GM21717 (cell line): ENCODE data around the gene HLA-DMA.
A peak's percentile ranks its signal among the peaks of the same experiment; 100 is the strongest.

Experiments
- ATAC-seq: cut with Tn5 transposase; IDR thresholded peaks from one replicate; pipeline ENCODE4 v1.9.1; 2021; ENCODE audit warnings: mild to moderate bottlenecking, moderate library complexity; ENCODE audit not compliant: unreplicated experiment

Gene HLA-DMA

GRCh38 chr6:32952817-32953739 is at the start of gene HLA-DMA:
HLA-DMA (minus strand) TSS chr6:32953097; CDS start chr6:32953036, 61 bp downstream.
- ATAC-seq: peak; percentile 80

- ATAC-seq: no peak
Observed at GRCh38 chr6:33001685-33002084, 48.8 kb upstream of the HLA-DMA start.

GRCh38 chr6:33000055-33000454 is 47.2 kb upstream of the HLA-DMA start:
- no peak for ATAC-seq

GRCh38 chr6:32995448-32995847 is 42.6 kb upstream of the HLA-DMA start:
- ATAC-seq: no peak

- no peak for ATAC-seq
Observed at GRCh38 chr6:32993363-32993973, 40.6 kb upstream of the HLA-DMA start.

GRCh38 chr6:32991972-32992371 is 39.1 kb upstream of the HLA-DMA start:
- no peak for ATAC-seq

GRCh38 chr6:32989368-32989767 is 36.5 kb upstream of the HLA-DMA start:
- ATAC-seq: no peak

GRCh38 chr6:32984622-32985389 is 31.9 kb upstream of the HLA-DMA start:
- ATAC-seq: no peak

- no peak for ATAC-seq
Observed at GRCh38 chr6:32983964-32984621, 31.2 kb upstream of the HLA-DMA start.

GRCh38 chr6:32983493-32983848 is 30.6 kb upstream of the HLA-DMA start:
- no peak for ATAC-seq

- no peak for ATAC-seq
Observed at GRCh38 chr6:32982702-32983492, 30.0 kb upstream of the HLA-DMA start.

- ATAC-seq: no peak
Observed at GRCh38 chr6:32982084-32982701, 29.3 kb upstream of the HLA-DMA start.

- no peak for ATAC-seq
Observed at GRCh38 chr6:32980488-32981038, 27.7 kb upstream of the HLA-DMA start.

GRCh38 chr6:32979720-32980487 is 27.0 kb upstream of the HLA-DMA start:
- ATAC-seq: no peak

- no peak for ATAC-seq
Observed at GRCh38 chr6:32977953-32978324, 25.0 kb upstream of the HLA-DMA start.

GRCh38 chr6:32977272-32977952 is 24.5 kb upstream of the HLA-DMA start:
- ATAC-seq: no peak

GRCh38 chr6:32976334-32977069 is 23.6 kb upstream of the HLA-DMA start:
- ATAC-seq: no peak

- ATAC-seq: no peak
Observed at GRCh38 chr6:32975886-32976285, 23.0 kb upstream of the HLA-DMA start.
